ENCODE measurements around the gene CETN2. TPM values are rescaled to one million over a fixed set of nuclear protein-coding genes. Genes with fewer than 3 reads are reported as not detected.

Gene CETN2
- total RNA-seq, 1 donor from 2014 or later: 31.1 TPM

DNA sequence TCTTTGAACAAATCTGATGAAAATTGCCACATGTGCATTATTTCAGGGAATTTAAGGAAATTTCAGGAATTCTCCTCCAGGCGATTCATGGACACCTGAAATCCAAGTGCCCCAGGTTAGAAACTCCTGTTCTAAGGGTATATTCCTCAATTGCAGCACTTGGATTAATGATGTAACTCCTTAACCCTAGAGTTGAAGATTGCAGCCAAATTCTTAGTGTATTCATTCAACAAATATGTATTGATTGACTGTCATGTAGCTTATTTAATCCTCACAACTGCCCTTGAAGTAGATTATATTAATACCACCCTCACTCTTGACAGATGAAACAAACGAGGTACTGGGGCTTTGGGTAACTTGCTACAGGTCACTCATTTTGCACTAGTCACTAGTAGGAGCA lies 11.3 kb downstream of the CETN2 start:
- peaks cover 5% of the 10 kb centered on the region for H3K4me1 Mint-ChIP-seq
- H3K27ac Mint-ChIP-seq: no peak overlapping the region
- peaks cover 8% of the 10 kb centered on the region for H3K9me3 Mint-ChIP-seq
- peaks cover 10% of the 10 kb centered on the region for H3K27me3 Mint-ChIP-seq (ENCODE audit: low read depth)
- no peak overlapping the region for H3K4me3 Mint-ChIP-seq
- no peaks in the 10 kb centered on the region for H3K36me3 Mint-ChIP-seq
- TF ChIP-seq, protein P1, sequence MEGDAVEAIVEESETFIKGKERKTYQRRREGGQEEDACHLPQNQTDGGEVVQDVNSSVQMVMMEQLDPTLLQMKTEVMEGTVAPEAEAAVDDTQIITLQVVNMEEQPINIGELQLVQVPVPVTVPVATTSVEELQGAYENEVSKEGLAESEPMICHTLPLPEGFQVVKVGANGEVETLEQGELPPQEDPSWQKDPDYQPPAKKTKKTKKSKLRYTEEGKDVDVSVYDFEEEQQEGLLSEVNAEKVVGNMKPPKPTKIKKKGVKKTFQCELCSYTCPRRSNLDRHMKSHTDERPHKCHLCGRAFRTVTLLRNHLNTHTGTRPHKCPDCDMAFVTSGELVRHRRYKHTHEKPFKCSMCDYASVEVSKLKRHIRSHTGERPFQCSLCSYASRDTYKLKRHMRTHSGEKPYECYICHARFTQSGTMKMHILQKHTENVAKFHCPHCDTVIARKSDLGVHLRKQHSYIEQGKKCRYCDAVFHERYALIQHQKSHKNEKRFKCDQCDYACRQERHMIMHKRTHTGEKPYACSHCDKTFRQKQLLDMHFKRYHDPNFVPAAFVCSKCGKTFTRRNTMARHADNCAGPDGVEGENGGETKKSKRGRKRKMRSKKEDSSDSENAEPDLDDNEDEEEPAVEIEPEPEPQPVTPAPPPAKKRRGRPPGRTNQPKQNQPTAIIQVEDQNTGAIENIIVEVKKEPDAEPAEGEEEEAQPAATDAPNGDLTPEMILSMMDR (IDR thresholded peaks at IDR 0.05; ENCODE audit: unreplicated experiment): no peak
- DNase-seq (ENCODE audit: low spot score in 2 of 2, unreplicated experiment in 2 of 2): no peak

- Mint-ChIP-seq H3K9me3 (peaks cover 8% of the 10 kb centered on the region), H3K27me3 (ENCODE audit: low read depth) (peaks cover 12% of the 10 kb centered on the region), H3K27ac (no peak overlapping the region), H3K4me1 (peaks cover 5% of the 10 kb centered on the region), H3K4me3 (no peak overlapping the region), H3K36me3 (no peaks in the 10 kb centered on the region)
- TF ChIP-seq, protein P1 (IDR thresholded peaks at IDR 0.05; ENCODE audit: unreplicated experiment): no peak
- no peak for DNase-seq (ENCODE audit: low spot score in 2 of 2, unreplicated experiment in 2 of 2)
Observed at GRCh38 chrX:152818356-152818755, 12.2 kb downstream of the CETN2 start.

DNA sequence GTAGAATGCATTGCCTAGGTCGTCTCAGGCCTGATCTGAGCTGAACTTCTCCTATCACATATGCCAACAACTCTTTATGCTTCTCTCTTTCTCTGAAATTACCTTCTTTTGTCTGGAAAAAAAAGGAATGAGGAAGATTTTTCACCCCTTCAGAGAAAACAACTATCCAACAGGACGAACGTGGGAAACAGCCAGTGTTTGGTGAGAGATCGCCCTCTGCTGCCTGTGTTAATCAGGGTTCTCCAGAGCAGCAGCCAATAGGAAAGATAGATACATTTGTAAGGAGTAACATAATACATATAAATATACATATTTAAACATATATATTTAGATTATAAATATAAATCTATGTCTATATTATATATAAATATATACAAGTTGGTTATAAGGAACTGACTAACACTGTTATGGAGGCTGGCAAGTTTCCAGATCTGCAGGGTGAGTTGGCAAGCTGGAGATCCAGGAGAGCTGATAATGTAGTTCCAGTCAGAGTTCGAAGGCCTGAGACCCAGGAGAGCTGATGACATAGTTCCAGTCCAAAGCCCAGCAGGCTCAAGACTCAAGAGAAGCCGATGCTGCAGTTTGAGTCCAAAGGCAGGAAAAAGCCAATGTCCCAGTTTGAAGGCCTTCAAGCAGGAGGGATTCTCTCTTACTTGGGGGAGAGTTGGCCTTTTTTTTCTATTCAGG lies 13.3 kb downstream of the CETN2 start:
- Mint-ChIP-seq H3K4me1 (peaks cover 5% of the 10 kb centered on the region), H3K36me3 (no peaks in the 10 kb centered on the region), H3K4me3 (no peak overlapping the region), H3K9me3 (peaks cover 8% of the 10 kb centered on the region), H3K27ac (no peak overlapping the region), H3K27me3 (ENCODE audit: low read depth) (peaks cover 7% of the 10 kb centered on the region)
- TF ChIP-seq, protein P1 (IDR thresholded peaks at IDR 0.05; ENCODE audit: unreplicated experiment): no peak
- DNase-seq (ENCODE audit: low spot score in 2 of 2, unreplicated experiment in 2 of 2): no peak

GRCh38 chrX:152814048-152814447 lies 16.5 kb downstream of the CETN2 start:
- H3K27me3 Mint-ChIP-seq (ENCODE audit: low read depth): peaks cover 12% of the 10 kb centered on the region
- TF ChIP-seq, protein P1 (IDR thresholded peaks at IDR 0.05; ENCODE audit: unreplicated experiment): no peak
- peaks cover 13% of the 10 kb centered on the region for H3K9me3 Mint-ChIP-seq
- H3K4me3 Mint-ChIP-seq: no peak overlapping the region
- DNase-seq (ENCODE audit: low spot score in 2 of 2, unreplicated experiment in 2 of 2): no peak
- H3K27ac Mint-ChIP-seq: no peak overlapping the region
- no peaks in the 10 kb centered on the region for H3K36me3 Mint-ChIP-seq
- H3K4me1 Mint-ChIP-seq: peaks cover 5% of the 10 kb centered on the region

- TF ChIP-seq, protein P1 (IDR thresholded peaks at IDR 0.05; ENCODE audit: unreplicated experiment): no peak
- Mint-ChIP-seq H3K4me1 (no peaks in the 10 kb centered on the region), H3K9me3 (peaks cover 15% of the 10 kb centered on the region), H3K36me3 (no peaks in the 10 kb centered on the region), H3K4me3 (no peak overlapping the region), H3K27me3 (ENCODE audit: low read depth) (peaks cover 14% of the 10 kb centered on the region), H3K27ac (no peak overlapping the region)
- DNase-seq (ENCODE audit: low spot score in 2 of 2, unreplicated experiment in 2 of 2): no peak
Observed at GRCh38 chrX:152813206-152813605, 17.4 kb downstream of the CETN2 start.

Measured in mesothelial cell of epicardium (in vitro differentiated cells).